ENCODE data around the gene RPL35.
A peak's percentile ranks its signal among the peaks of the same experiment; 100 is the strongest.

The RPL35 gene

DNA sequence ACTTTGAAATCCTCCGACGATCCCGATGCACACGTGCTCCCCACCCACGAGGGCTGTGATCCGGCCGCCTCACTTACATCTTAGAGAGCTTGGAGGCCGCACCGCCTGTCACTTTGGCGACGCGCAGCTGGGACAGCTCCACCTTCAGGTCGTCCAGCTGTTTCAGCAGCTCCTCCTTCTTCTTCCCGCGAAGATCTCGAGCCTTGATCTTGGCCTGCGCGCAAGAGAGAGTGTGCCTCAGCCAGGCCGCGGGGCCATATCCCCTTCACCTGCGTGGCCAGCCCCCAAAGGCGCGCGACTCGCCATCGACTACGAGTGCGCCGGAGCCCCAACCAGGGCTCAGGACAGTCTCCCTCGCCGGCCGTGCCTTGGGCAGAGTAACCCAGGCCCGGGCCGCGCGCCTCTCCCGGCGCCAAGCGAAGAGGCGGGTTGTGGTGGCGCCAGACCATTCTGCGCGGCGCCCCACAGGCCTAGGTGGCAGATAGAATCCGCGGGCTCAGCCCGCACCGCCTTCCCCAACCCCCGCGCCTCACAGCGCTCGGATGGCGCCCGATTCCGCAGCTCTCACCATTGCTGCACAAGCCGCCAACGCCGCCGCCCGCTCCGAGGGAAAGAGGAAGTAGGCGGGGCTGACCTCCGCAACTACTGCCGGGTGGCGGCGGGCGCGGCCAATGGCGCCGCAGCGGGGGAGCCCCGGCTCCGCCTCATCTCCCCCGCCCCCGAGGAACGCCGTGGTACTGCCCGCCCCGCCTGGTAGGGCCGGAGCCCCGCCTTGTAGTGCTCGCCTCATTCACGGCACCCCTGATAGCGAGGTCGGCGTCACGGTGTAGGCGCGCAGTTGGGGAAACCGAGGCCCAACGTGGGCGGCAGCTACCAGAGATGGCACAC is at the start of gene RPL35, which contains the start of gene ARPC5L:
Gene RPL35, minus strand, starts transcription at position 616 of the 888 bp plus-strand sequence. Its CDS starts 45 bp downstream, at position 571.
Gene ARPC5L, plus strand, starts transcription at position 789 of the 888 bp plus-strand sequence. CDS start 7,161 bp downstream, outside the sequence.
- TF ChIP-seq ZNF274 (IDR thresholded peaks at IDR 0.05; ENCODE audit: low read depth, low read length) = no peak
- peak within 1 kb of the TSS; percentile 90 for H3K4me3 ChIP-seq (ENCODE audit: low read length)

DNA sequence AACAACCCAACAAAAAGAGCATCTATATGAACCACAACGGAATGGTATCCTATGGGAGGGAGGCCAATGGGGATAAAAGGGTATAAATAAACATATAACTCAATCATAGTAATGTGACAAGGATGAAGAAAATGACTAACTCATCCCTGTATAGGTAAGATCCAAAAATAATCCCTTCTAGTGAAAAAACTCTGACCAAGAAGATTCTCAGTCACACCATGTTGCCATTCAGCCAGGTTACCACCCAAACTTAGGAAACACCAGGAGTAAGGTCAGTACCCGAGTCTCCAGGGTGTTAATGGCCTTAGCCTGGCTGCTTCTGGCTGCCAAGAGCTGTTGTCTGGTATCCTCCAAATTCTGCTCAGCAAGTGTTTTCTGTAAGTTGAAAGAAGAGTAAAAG is 46.3 kb upstream of the RPL35 start:
- no peak for TF ChIP-seq ZNF274 (IDR thresholded peaks at IDR 0.05; ENCODE audit: low read depth, low read length)
- no peak overlapping the region for H3K4me3 ChIP-seq (ENCODE audit: low read length)

DNA sequence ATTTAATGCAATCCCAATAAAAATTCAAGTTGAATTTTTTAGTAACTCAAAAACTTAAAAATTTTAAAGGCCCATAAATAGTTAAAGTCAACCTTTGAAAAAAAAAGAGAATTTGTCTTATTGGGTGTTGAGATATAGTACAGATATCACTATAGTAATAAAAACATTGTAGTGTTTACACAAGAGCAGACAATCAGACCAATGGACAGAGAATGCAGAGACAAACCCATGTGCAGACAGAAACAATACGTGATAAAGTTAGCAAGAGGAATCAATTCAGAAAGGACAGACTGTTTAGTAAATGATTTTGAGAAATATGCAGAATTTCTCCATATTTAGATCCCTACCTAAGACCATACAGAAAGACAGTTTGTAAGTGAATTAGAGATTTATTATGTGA is 45.2 kb upstream of the RPL35 start:
- H3K4me3 ChIP-seq (ENCODE audit: low read length) = no peak overlapping the region
- no peak for TF ChIP-seq ZNF274 (IDR thresholded peaks at IDR 0.05; ENCODE audit: low read depth, low read length)

DNA sequence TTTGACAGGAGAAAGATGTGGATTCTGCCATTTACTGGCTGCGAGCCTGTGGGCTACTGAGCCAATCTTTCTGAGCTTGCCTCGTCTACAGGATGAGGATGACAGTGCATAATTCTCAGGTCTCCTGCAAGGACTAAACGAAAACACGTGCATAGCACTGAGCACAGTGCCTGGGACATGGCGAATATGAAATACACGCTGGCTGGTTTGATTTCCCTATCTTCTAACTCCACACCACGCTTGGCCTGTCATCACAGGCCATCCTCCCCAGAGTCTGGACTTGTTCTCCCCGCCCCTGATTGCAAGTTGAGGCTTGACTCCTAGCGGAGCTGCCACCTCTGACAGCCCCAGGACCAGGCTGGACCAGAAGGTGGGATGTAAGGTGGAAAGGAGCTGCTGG is 38.1 kb upstream of the RPL35 start:
- TF ChIP-seq ZNF274 (IDR thresholded peaks at IDR 0.05; ENCODE audit: low read depth, low read length) = no peak
- no peak overlapping the region for H3K4me3 ChIP-seq (ENCODE audit: low read length)

DNA sequence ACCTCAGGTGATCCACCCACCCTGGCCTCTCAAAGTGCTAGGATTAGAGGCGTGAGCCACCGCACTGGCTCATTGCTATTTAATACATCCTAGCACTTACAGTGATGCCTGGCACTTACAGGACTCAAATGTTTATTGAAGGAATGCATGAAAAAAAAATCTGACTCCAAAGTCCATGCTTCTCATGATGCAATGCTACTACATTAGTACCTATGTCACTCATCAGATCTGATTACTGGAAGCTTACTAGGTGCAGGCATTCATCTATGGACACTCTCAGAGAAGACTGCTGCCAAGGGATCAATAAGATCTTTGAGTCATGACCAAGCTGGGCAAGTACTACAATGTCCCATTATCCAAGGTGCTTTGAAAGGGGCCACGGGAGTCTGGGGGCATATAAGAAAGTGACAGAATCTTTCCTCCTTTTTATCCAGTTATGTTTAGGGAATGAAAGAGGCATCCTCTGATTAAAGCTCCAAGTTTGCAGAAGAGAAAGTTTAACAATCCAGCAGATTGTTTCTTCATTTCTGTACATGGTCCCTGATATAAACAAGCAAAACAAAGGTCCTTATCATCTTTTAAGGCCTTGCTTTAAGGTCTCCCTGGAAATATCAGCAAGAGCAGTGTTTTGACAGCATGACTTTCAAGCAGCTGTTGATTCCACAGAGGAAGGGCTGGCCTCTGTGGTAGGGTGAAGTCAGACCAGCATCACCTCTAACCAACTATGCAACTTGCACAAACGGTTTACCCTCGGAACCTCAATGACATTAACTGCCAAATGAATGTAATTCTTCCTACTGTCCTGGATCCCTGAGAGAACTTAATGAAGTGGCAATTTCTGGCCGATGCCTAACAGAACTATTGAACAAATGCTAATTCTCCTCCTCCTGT is 36.1 kb upstream of the RPL35 start:
- H3K4me3 ChIP-seq (ENCODE audit: low read length) = no peak overlapping the region
- TF ChIP-seq ZNF274 (IDR thresholded peaks at IDR 0.05; ENCODE audit: low read depth, low read length) = no peak

- H3K4me3 ChIP-seq (ENCODE audit: low read length) = no peak overlapping the region
- TF ChIP-seq ZNF274 (IDR thresholded peaks at IDR 0.05; ENCODE audit: low read depth, low read length) = no peak
Observed at GRCh38 chr9:124894741-124895170, 33.0 kb upstream of the RPL35 start.

DNA sequence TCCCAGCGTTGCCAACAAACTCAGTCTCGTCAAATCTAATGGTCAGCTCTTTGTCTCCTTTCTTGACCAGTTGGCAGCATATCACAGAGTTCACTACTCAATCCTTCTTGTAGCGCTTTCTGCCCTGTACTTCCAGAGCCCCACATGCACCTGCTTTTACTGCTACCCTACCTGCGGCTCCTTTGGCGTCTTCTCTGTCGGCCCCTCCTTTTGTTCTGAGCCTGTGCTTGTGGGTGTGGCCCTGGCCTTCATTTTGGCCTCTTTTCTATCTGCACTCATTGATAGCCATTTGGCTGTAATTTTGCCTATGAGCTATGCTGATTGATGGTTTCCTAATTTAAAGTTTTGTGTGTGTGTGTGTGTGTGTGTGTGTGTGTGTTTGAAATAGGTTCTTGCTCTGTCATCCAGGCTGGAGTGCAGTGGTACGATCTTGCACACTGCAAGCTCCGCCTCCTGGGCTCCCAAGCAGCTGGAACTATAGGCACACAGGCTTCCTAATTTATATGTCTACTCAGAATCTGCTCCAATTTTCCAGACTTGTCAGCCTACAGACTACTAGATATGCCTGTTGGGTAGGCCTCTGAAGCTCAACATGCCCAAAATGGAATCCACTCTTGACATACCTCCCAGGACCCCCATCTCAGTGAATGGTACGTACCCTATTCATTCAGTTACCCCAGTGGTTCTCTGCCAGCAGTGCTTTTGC is 32.4 kb upstream of the RPL35 start:
- TF ChIP-seq ZNF274 (IDR thresholded peaks at IDR 0.05; ENCODE audit: low read depth, low read length) = no peak
- H3K4me3 ChIP-seq (ENCODE audit: low read length) = no peak overlapping the region

GRCh38 chr9:124890179-124890578 is 28.4 kb upstream of the RPL35 start:
- no peak for TF ChIP-seq ZNF274 (IDR thresholded peaks at IDR 0.05; ENCODE audit: low read depth, low read length)

GRCh38 chr9:124889006-124889405 is 27.2 kb upstream of the RPL35 start:
- H3K4me3 ChIP-seq (ENCODE audit: low read length) = no peak overlapping the region
- TF ChIP-seq ZNF274 (IDR thresholded peaks at IDR 0.05; ENCODE audit: low read depth, low read length) = no peak

More at GRCh38 chr9:124890179-124890578, 28.4 kb upstream of the RPL35 start:
- no peak overlapping the region for H3K4me3 ChIP-seq (ENCODE audit: low read length)

DNA sequence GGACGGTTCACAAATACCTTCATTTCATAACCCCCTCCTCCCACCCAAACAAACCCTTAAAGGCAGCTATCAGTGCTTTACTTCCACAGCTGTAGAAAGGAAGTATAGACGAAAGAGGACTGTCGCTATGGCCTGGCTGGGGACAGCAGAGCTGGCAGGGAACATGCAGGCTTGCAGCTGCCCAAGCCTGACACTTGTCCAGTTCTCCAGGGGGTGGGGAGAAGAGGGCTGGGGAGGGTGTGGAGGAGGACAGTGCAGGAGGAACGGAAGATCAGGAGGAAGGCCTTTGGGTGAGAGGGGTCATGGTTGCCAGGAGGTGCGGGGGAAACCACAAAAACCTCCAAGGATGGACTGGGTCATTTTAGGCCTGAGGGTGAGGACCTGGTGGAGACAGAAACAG is 26.1 kb upstream of the RPL35 start:
- H3K4me3 ChIP-seq (ENCODE audit: low read length) = no peak overlapping the region
- no peak for TF ChIP-seq ZNF274 (IDR thresholded peaks at IDR 0.05; ENCODE audit: low read depth, low read length)

DNA sequence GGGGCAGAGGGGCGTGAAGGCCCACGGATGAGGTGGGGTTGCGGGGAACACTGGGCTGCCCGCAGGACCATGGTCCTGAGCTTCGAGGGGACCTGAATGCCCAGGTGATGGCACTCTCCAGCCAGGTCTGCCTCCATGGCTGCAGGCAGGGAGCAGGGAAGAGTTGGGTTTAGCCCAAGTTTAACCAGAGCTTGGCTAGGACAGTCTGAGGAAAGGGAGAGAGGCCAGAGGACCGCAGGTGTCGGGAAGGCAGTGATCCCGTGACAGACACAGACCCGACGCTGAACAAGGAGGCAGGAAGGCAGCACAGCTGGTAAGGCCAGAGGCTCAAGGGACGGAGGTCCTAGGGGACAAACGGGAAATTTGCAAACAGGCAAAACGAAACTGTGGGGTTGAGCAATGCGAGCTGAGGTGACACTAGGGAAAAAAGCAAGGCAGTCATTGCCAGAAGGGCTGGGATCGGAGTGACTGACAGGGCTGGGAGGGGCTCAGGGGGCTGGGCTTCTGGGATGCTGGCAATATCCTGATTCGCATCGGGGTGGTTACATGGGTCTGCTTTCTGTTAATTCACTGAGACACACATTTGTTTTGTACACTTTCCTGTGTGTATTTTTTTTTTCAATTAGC is 25.2 kb upstream of the RPL35 start:
- no peak overlapping the region for H3K4me3 ChIP-seq (ENCODE audit: low read length)
- TF ChIP-seq ZNF274 (IDR thresholded peaks at IDR 0.05; ENCODE audit: low read depth, low read length) = no peak

DNA sequence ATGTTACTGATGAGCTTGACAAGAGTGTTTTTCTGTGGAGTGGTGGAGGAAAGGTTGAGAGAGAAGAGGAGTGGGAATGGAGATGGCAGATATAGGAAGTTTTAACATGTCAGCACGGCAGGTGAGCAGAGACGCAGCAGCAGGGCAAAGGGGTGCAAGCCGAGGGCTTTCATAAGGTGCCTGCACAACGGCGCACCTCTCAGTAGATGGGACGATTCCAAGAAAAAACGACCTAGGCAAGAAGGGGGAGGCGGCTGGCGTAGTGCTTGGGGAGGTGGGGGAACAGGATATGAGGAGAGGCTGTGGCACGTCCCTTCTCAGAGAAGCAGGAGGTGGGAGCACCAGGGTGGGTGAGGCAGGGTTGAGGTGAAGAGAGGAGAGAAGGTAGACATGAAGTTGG is 24.7 kb upstream of the RPL35 start:
- TF ChIP-seq ZNF274 (IDR thresholded peaks at IDR 0.05; ENCODE audit: low read depth, low read length) = no peak
- H3K4me3 ChIP-seq (ENCODE audit: low read length) = no peak overlapping the region

GRCh38 chr9:124885551-124885950 is 23.8 kb upstream of the RPL35 start:
- no peak for TF ChIP-seq ZNF274 (IDR thresholded peaks at IDR 0.05; ENCODE audit: low read depth, low read length)
- H3K4me3 ChIP-seq (ENCODE audit: low read length) = no peak overlapping the region

All from GM08714 (cell line).